Stimulated activated CD8-positive, alpha-beta memory T cell treated with anti-CD3 and anti-CD28 coated beads, Interleukin-4, amount 100 ng/mL, for 24 hours (primary cell): ENCODE results near the gene USP21.
"Not testable (repeated sequence)": the region's sequence is repeated elsewhere in the genome, so short reads cannot be mapped to it uniquely, and the experiment has no call there.

Experiments used
- DNase-seq: peaks from one replicate; pipeline ENCODE4 v3.0.0-alpha.2; 2020; ENCODE audit warnings: low read depth

The USP21 gene

GRCh38 chr1:161159087-161159912 is at the start of gene USP21:
USP21 (plus strand) TSS chr1:161159500; CDS start chr1:161160641, 1,141 bp downstream.
- peak; percentile 88 for DNase-seq

- DNase-seq: no peak
Measured at GRCh38 chr1:161111117-161111516, 48.2 kb upstream of the USP21 start.

- no peak for DNase-seq
Measured at GRCh38 chr1:161111527-161111926, 47.8 kb upstream of the USP21 start.

- DNase-seq: no peak
Measured at GRCh38 chr1:161113915-161114314, 45.4 kb upstream of the USP21 start.

GRCh38 chr1:161114556-161114955 is 44.7 kb upstream of the USP21 start:
- no peak for DNase-seq

GRCh38 chr1:161115132-161115711 is 44.1 kb upstream of the USP21 start:
- DNase-seq: no peak

- DNase-seq: not testable (repeated sequence)
Measured at GRCh38 chr1:161115961-161116360, 43.3 kb upstream of the USP21 start.

- peak; percentile 83 for DNase-seq
Measured at GRCh38 chr1:161117759-161118581, 41.3 kb upstream of the USP21 start, which contains the start of the genes NIT1 and PFDN2. NIT1 (plus strand) TSS chr1:161118105; CDS start chr1:161118177, 72 bp downstream. PFDN2 (minus strand) TSS chr1:161118037; CDS start chr1:161118026, 11 bp downstream.

- DNase-seq: no peak
Measured at GRCh38 chr1:161119092-161119903, 40.0 kb upstream of the USP21 start.

GRCh38 chr1:161121042-161121650 is 38.2 kb upstream of the USP21 start:
- DNase-seq: no peak

- no peak for DNase-seq
Measured at GRCh38 chr1:161121834-161122233, 37.5 kb upstream of the USP21 start.

- DNase-seq: no peak
Measured at GRCh38 chr1:161122967-161123366, 36.3 kb upstream of the USP21 start.

- no peak for DNase-seq
Measured at GRCh38 chr1:161127649-161128048, 31.7 kb upstream of the USP21 start.

- no peak for DNase-seq
Measured at GRCh38 chr1:161128591-161129420, 30.5 kb upstream of the USP21 start.

- no peak for DNase-seq
Measured at GRCh38 chr1:161130266-161130665, 29.0 kb upstream of the USP21 start.

- DNase-seq: no peak
Measured at GRCh38 chr1:161131523-161132409, 27.5 kb upstream of the USP21 start.

- DNase-seq: peak; percentile 81
Measured at GRCh38 chr1:161132410-161133219, 26.7 kb upstream of the USP21 start, which contains the start of gene DEDD. DEDD (minus strand) TSS chr1:161132667; CDS start chr1:161124462, 8,205 bp downstream.

GRCh38 chr1:161133220-161133740 is 26.0 kb upstream of the USP21 start:
- DNase-seq: no peak
